ENCODE measurements around the gene DUSP5.

Gene DUSP5

DNA sequence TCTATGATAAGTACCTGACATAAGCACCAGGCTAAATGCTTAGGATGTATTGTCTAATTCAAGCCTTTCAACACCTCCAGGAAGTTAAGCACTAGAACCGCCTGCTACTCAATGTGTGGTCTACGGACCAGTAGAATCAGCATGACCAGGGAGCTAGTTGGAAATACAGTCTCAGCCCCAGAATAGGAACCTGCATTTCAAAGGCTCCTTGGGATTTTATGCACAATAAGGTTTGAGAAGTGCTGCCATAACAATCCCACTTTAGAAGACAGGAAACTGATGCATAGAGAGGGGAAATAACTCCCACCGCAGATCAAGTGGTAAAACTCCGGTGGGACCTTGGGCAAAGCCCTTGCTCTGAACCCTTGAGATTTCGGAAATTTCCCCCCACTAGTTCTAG is 8.8 kb upstream of the DUSP5 start:
- H3K4me3 ChIP-seq (ENCODE audit: low read depth, low read length) = no peak overlapping the region
- no peak for DNase-seq (ENCODE audit: low read depth)
- TF ChIP-seq, protein P1, sequence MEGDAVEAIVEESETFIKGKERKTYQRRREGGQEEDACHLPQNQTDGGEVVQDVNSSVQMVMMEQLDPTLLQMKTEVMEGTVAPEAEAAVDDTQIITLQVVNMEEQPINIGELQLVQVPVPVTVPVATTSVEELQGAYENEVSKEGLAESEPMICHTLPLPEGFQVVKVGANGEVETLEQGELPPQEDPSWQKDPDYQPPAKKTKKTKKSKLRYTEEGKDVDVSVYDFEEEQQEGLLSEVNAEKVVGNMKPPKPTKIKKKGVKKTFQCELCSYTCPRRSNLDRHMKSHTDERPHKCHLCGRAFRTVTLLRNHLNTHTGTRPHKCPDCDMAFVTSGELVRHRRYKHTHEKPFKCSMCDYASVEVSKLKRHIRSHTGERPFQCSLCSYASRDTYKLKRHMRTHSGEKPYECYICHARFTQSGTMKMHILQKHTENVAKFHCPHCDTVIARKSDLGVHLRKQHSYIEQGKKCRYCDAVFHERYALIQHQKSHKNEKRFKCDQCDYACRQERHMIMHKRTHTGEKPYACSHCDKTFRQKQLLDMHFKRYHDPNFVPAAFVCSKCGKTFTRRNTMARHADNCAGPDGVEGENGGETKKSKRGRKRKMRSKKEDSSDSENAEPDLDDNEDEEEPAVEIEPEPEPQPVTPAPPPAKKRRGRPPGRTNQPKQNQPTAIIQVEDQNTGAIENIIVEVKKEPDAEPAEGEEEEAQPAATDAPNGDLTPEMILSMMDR (IDR thresholded peaks at IDR 0.05; ENCODE audit: control insufficient read depth, extremely low read depth, insufficient read depth) = no peak

DNA sequence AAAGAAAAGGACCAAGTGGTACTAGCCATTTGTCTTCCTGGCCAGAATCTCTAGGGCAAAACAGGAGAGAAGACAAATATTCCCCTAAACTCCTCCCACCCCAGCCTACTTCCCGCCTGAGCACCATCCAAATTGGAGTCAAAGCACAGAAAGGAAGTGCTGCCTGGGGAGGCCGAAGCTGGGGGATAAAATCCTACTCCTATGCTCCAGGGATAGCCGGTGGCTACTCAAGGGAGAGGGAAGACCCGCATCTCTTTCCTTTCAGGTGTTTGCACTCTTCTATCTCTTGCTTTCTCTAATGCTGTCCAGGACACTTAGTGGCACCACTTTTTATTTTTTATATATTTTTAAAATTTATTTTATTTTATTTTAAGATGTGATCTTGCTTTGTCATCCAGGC is 7.1 kb upstream of the DUSP5 start:
- no peak for DNase-seq (ENCODE audit: low read depth)
- TF ChIP-seq, protein P1 (IDR thresholded peaks at IDR 0.05; ENCODE audit: control insufficient read depth, extremely low read depth, insufficient read depth) = no peak
- no peak overlapping the region for H3K4me3 ChIP-seq (ENCODE audit: low read depth, low read length)

DNA sequence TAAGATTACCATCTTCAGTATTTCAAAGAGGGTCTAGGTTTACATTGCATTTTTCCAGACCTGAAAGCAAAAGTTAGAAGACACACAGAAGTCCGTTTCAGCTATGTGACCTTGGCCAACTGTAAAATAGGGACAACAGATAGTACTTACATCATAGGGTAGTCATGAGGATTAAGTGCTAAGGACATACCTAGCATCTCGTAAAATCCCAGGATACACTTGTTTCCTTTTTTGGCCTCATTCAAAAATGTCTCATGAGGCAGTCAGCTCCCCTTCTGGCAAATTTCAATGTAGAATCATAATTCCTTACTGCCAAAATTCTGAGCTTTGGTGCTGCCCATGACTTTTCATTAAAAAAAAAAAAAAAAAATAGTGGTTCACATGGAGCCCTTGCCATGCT is 6.4 kb upstream of the DUSP5 start:
- no peak overlapping the region for H3K4me3 ChIP-seq (ENCODE audit: low read depth, low read length)
- TF ChIP-seq, protein P1 (IDR thresholded peaks at IDR 0.05; ENCODE audit: control insufficient read depth, extremely low read depth, insufficient read depth) = no peak

DNA sequence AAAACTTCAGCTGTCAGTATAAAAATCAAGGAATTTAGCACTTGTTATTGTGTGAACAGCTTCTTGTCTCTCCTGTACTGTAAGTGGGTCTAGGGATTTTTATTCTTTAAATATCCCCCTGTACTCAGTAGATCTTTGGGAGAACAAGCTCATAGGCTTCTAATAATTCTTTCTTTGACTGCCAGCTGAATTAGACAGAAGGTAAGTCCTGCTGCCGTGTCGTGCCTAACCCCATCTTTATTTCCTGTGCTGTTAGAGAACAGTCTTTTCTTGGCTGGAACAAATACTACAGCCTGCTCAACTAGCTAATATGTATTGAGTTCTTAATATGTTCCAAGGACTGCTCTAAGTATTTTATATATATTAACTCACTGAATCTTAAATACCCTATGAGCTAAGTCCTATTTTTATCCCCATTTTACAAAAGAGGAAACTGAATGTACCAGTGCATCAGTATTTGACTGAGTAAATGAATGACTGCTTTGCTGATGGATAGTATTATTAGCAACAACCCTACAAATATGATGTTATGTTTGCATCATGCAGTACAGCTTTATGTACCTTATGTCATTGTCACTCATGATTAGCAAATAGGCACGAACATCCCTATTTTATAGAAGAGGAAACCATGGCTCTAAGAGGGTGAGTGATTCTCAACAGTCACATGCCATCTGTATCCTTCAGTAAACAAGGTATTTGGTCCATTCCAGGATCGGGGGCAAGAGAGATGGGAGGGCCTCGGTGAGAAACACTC is 5.5 kb upstream of the DUSP5 start:
- H3K4me3 ChIP-seq (ENCODE audit: low read depth, low read length) = no peak overlapping the region
- TF ChIP-seq, protein P1 (IDR thresholded peaks at IDR 0.05; ENCODE audit: control insufficient read depth, extremely low read depth, insufficient read depth) = no peak
- no peak for DNase-seq (ENCODE audit: low read depth)

More for the DNA sequence above, 6.4 kb upstream of the DUSP5 start:
- DNase-seq (ENCODE audit: low read depth) = no peak

DNA sequence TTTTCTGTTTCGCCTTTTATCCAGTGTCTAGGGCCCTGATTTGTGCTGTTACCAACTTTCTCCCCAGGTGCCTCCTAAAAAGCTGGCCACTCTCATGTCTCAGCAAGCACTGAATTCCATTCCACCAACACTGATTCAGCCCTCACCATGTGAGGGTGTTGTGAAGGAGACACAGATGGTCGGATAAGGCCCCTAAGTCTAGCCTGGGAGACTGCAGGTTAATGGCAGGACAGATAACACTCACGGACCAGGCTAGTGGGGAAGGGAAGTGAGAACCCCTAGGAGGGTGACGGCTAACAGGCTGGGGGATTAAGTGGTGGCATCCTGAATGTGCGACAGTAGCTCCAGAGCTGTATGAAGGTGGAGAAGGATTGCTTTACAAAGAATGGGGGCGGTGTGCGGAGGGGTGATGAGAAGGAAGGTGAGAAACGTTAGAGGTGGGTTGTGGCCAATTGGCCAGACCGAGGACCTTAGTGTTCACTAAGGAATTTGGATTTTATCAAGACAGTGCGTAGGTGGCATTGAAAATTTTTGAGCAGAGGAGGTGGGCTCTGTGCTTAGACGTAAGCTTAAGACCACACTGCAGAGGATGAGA is 3.8 kb upstream of the DUSP5 start:
- TF ChIP-seq, protein P1 (IDR thresholded peaks at IDR 0.05; ENCODE audit: control insufficient read depth, extremely low read depth, insufficient read depth) = no peak
- DNase-seq (ENCODE audit: low read depth) = no peak
- H3K4me3 ChIP-seq (ENCODE audit: low read depth, low read length) = no peak overlapping the region

DNA sequence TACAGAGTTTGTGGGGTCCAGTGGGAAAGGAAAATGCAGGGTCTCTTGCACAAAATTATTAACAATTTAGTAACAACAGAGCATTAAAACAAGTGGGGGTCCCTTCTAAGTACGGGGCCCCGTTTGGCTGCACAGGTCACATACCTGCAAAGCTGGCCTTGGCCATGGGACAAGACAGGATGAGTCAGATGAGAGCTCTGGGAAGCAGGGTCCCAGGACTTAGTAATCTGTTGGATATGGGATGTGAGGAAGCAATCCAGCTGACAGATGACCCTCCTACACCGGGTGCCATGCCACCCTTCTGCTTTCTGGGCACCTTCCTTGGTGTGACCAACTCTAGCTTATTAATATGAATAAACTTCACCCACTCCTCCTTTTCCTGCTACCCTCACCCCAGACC is 3.2 kb upstream of the DUSP5 start:
- TF ChIP-seq, protein P1 (IDR thresholded peaks at IDR 0.05; ENCODE audit: control insufficient read depth, extremely low read depth, insufficient read depth) = no peak
- H3K4me3 ChIP-seq (ENCODE audit: low read depth, low read length) = no peak overlapping the region
- DNase-seq (ENCODE audit: low read depth) = no peak
